Thyroid gland (tissue), 4 donors: ENCODE results near the gene EBF3. TPM values are rescaled to one million over a fixed set of nuclear protein-coding genes. Genes with fewer than 3 reads are reported as not detected.

ENCODE experiments used
- DNase-seq, 2 donors: peaks; one replicate each; pipeline ENCODE4 v3.0.0-alpha.2; 2019
- H3K27ac ChIP-seq, 3 donors: fragments of 200-600 bp; sonication (generic); 1 replicate in 2 of 3; 2 replicates in 1 of 3; pipeline ENCODE4 v1.5.1; 2016 to 2019; ENCODE audit warnings: mild to moderate bottlenecking in 1 of 3, moderate library complexity in 1 of 3
- H3K27me3 ChIP-seq: fragments of 200-600 bp; sonication (generic); one replicate; pipeline ENCODE4 v1.5.1; 2019
- H3K36me3 ChIP-seq, 2 donors: fragments of 200-600 bp; sonication (generic); one replicate each; pipeline ENCODE4 v1.5.1; 2016 to 2019
- H3K4me1 ChIP-seq, 2 donors: fragments of 200-600 bp; sonication (generic); one replicate each; pipeline ENCODE4 v1.5.1; 2017 to 2019
- H3K4me3 ChIP-seq, 3 donors: fragments of 200-600 bp; sonication (generic); replicated peaks in 1 of 3; 1 replicate in 2 of 3; 2 replicates in 1 of 3; pipeline ENCODE4 v1.5.1; 2016; ENCODE audit warnings: mild to moderate bottlenecking in 1 of 3
- H3K9me3 ChIP-seq: fragments of 200-600 bp; sonication (generic); one replicate; pipeline ENCODE4 v1.5.1; 2017
- POLR2A ChIP-seq, 2 donors: fragments of 450-650 bp; IDR thresholded peaks; one replicate each; pipeline ENCODE4 v1.6.1; 2017; ENCODE audit warnings: antibody characterized with exemption in 2 of 2, mild to moderate bottlenecking in 2 of 2, moderate library complexity in 1 of 2
- WGBS, 2 donors: methylation state at CpG; one replicate each; pipeline ENCODE4 v1.1.5; 2017; 5-methylcytosine and 5-hydroxymethylcytosine counted together
- intact Hi-C: fragments of 100-400 bp; cut with DNase I; formaldehyde crosslinking; loops from one replicate; pipeline ENCODE4 v1.15.1; 2023
- total RNA-seq, 4 donors: library from RNA; depleted of rRNA; stranded (reverse); fragments of >200 nt; gene quantifications; one replicate each; pipeline ENCODE4 v1.2.3, GENCODE V29; 2016
- TF ChIP-seq, protein P1 (sequence below), 6 experiments: fragments of 200-600 bp in 3 of 6; fragments of 450-650 bp in 3 of 6; sonication (generic) in 3 of 6; IDR thresholded peaks; one replicate each; pipeline ENCODE4 v1.5.1; 2016 to 2019; ENCODE audit warnings: antibody characterized with exemption in 6 of 6, mild to moderate bottlenecking in 2 of 6, inconsistent platforms in 1 of 6, moderate library complexity in 1 of 6

Gene EBF3
- total RNA-seq, 4 donors from 2014 or later: 6.8 to 12.5 (median 8.8) TPM

- H3K4me3 ChIP-seq: no peak overlapping the region
- TF ChIP-seq, protein P1, sequence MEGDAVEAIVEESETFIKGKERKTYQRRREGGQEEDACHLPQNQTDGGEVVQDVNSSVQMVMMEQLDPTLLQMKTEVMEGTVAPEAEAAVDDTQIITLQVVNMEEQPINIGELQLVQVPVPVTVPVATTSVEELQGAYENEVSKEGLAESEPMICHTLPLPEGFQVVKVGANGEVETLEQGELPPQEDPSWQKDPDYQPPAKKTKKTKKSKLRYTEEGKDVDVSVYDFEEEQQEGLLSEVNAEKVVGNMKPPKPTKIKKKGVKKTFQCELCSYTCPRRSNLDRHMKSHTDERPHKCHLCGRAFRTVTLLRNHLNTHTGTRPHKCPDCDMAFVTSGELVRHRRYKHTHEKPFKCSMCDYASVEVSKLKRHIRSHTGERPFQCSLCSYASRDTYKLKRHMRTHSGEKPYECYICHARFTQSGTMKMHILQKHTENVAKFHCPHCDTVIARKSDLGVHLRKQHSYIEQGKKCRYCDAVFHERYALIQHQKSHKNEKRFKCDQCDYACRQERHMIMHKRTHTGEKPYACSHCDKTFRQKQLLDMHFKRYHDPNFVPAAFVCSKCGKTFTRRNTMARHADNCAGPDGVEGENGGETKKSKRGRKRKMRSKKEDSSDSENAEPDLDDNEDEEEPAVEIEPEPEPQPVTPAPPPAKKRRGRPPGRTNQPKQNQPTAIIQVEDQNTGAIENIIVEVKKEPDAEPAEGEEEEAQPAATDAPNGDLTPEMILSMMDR (IDR thresholded peaks at IDR 0.05): no peak
- no peak for TF ChIP-seq POLR2A (IDR thresholded peaks at IDR 0.05)
- WGBS, 2 donors: 66 to 84% methylated on average over 6 of the region's 6 CpGs
- H3K27me3 ChIP-seq: no peaks in the 10 kb centered on the region
- H3K9me3 ChIP-seq: no peaks in the 10 kb centered on the region
- H3K36me3 ChIP-seq: no peaks in the 10 kb centered on the region
- H3K4me1 ChIP-seq: no peaks in the 10 kb centered on the region
- no peak for DNase-seq
- H3K27ac ChIP-seq: no peak overlapping the region
- intact Hi-C loops: no loop called here
Observed at GRCh38 chr10:129881641-129882040, 82.4 kb downstream of the EBF3 start.

DNA sequence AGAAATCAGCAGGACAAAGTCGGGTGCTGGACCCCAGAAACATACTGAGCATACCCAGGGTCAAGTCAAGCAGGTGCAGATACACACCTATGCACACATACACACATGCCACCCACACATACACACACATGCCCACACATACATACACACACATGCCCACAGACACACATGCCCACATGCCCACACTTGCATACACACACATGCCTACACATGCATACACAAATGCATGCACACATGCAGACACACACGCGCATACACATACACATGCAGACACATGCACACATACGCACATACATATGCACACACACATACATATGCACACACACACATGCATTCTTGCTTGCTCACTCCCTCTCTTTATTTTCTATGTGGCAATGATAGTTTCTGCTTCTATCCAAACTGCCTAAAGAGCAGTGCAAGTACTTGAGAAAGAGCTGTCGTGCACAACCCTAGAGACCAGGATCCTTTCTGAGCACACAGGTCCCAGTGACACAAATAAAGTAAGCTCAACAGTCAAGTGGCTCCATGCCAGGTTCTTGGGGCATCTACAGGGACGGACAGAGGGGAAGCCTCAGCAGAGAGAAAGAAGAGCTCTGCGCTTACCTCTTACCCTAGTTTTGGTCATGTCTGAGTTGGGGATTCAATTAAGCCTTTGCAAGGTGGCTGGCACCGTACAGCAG lies 83.7 kb downstream of the EBF3 start:
- Histone ChIP-seq H3K9me3 (no peaks in the 10 kb centered on the region), H3K36me3 (no peaks in the 10 kb centered on the region), H3K27ac (no peak overlapping the region), H3K27me3 (no peaks in the 10 kb centered on the region), H3K4me3 (no peak overlapping the region), H3K4me1 (no peaks in the 10 kb centered on the region)
- 79 to 80% methylated on average over 8 of the region's 8 CpGs for WGBS, 2 donors
- intact Hi-C loops: no loop called here
- TF ChIP-seq, protein P1 (IDR thresholded peaks at IDR 0.05): no peak
- TF ChIP-seq POLR2A (IDR thresholded peaks at IDR 0.05): no peak
- no peak for DNase-seq

DNA sequence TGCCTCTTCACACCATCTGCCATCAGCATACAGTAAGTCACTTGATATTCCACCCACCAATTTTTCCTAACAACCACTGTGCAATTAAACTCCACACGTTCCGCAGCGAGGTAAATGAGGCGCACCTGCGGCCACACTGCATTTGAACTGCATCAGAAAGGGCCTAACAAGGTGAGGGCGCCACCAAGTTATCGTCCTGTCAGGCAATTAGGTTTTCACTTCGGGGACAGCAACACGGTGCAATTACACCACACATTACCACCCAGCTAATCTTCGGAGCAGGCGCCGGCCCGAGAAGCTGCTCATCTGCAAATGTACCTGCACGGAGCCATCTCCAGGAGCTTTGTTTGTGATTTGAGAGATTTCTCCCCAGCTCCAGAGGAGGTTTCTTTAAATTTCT lies 84.4 kb downstream of the EBF3 start:
- Histone ChIP-seq H3K36me3 (no peaks in the 10 kb centered on the region), H3K27me3 (no peaks in the 10 kb centered on the region), H3K9me3 (no peaks in the 10 kb centered on the region), H3K27ac (no peak overlapping the region), H3K4me3 (no peak overlapping the region), H3K4me1 (no peaks in the 10 kb centered on the region)
- TF ChIP-seq, protein P1 (IDR thresholded peaks at IDR 0.05): no peak
- TF ChIP-seq POLR2A (IDR thresholded peaks at IDR 0.05): no peak
- WGBS, 2 donors: 88 to 91% methylated on average over 14 of the region's 14 CpGs
- no peak for DNase-seq
- intact Hi-C loops: no loop called here

DNA sequence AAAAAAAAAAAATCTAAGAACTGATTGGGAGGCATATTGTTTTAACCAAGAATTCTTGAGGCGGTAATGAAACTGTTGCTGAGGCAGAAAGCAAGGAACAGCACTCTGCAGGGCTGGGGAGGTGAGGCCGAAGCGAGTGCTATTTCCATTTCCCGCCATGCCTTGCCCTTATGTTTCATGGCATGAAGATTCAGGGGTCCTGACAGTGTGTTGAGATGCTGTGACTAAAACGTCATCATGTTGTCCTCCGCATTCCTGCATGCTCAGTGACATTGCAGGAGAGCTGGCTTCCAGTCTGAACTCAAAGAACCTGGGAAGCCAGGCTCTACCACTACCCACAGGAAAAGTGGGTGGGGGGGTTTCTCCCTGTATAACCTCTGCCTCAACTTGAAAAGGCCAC lies 85.2 kb downstream of the EBF3 start:
- Histone ChIP-seq H3K4me3 (no peak overlapping the region), H3K27me3 (no peaks in the 10 kb centered on the region), H3K27ac (no peak overlapping the region), H3K4me1 (no peaks in the 10 kb centered on the region), H3K9me3 (no peaks in the 10 kb centered on the region), H3K36me3 (no peaks in the 10 kb centered on the region)
- no peak for TF ChIP-seq POLR2A (IDR thresholded peaks at IDR 0.05)
- TF ChIP-seq, protein P1 (IDR thresholded peaks at IDR 0.05): no peak
- intact Hi-C loops: no loop called here
- WGBS, 2 donors: 84 to 88% methylated on average over 6 of the region's 6 CpGs
- no peak for DNase-seq

- H3K27me3 ChIP-seq: no peaks in the 10 kb centered on the region
- H3K36me3 ChIP-seq: no peaks in the 10 kb centered on the region
- no peaks in the 10 kb centered on the region for H3K4me1 ChIP-seq
- DNase-seq: no peak
- WGBS, 2 donors: 73 to 76% methylated on average over 9 of the region's 9 CpGs
- no peak overlapping the region for H3K27ac ChIP-seq
- intact Hi-C loops: no loop called here
- H3K4me3 ChIP-seq: no peak overlapping the region
- TF ChIP-seq POLR2A (IDR thresholded peaks at IDR 0.05): no peak
- TF ChIP-seq, protein P1 (IDR thresholded peaks at IDR 0.05): peak in 2 of 6 experiments; percentile 16 to 32
- H3K9me3 ChIP-seq: no peaks in the 10 kb centered on the region
Observed at GRCh38 chr10:129877773-129878371, 86.2 kb downstream of the EBF3 start.
